HG02588 (cell line): ENCODE data around the gene TNK2.
"Not testable (repeated sequence)": the region's sequence is repeated elsewhere in the genome, so short reads cannot be mapped to it uniquely, and the experiment has no call there.

ENCODE experiments used
- ATAC-seq: cut with Tn5 transposase; IDR thresholded peaks from one replicate; pipeline ENCODE4 v1.9.1; 2021; ENCODE audit warnings: mild to moderate bottlenecking, moderate library complexity; ENCODE audit not compliant: unreplicated experiment

TNK2 gene

DNA sequence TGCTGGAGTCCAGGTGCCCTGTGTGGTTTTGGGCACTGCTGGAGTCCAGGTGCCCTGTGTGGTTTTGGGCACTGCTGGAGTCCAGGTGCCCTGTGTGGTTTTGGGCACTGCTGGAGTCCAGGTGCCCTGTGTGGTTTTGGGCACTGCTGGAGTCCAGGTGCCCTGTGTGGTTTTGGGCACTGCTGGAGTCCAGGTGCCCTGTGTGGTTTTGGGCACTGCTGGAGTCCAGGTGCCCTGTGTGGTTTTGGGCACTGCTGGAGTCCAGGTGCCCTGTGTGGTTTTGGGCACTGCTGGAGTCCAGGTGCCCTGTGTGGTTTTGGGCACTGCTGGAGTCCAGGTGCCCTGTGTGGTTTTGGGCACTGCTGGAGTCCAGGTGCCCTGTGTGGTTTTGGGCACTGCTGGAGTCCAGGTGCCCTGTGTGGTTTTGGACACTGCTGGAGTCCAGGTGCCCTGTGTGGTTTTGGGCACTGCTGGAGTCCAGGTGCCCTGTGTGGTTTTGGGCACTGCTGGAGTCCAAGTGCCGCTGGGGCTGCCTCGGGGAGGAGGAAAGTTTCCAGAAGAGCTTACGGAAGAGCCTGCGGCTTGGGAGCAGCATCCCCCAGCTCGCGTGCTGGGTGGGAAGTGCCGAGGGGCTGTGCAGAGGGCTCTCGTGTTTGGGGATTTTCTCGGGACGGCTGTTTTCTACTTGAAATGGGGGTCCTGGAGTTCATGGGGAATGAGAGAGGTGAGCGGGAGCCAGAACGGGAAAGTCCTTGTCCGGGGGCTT is 83.7 kb downstream of the TNK2 start:
- not testable (repeated sequence) for ATAC-seq

DNA sequence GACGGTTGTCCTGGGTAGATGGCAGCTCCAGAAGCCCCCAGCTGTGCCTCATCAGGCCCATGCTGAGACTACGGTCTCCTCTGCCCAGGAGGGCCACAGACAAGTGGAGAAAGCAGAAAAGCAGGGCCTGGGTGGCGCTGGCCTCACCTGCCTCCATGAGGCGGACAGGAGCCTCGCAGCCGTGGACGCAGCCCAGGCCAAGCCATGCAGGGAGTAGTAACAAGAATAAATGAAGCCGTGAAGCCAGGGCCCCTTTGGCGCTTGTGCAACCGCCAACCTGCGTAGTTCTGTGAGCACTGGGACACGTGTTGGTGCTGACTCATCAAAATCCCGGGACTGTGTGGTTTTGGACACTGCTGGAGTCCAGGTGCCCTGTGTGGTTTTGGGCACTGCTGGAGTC is 84.4 kb downstream of the TNK2 start:
- ATAC-seq = no peak

GRCh38 chr3:195823280-195823679 is 85.1 kb downstream of the TNK2 start:
- no peak for ATAC-seq

- ATAC-seq = no peak
Measured at GRCh38 chr3:195822131-195822696, 86.1 kb downstream of the TNK2 start.

GRCh38 chr3:195821403-195822130 is 86.8 kb downstream of the TNK2 start:
- no peak for ATAC-seq

DNA sequence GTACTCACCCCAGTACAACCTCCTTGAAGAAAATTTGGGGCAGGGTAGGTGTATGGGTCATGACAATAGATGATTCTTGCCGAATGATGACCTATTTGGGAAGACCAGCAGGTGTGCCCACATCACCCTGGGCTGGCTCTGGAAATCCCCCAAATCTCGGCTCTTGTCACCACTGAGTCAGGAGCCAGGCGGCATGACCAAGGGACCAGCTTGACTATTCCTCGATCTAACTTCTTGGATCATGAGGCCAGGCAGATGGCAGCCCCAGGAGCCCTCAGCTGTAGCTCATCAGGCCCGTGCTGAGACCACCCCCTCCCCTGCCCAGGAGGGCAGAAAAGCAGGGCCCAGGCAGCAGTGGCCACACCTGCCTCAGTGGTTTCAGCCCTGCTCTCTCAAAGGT is 87.5 kb downstream of the TNK2 start:
- no peak for ATAC-seq

- no peak for ATAC-seq
Measured at GRCh38 chr3:195820186-195820585, 88.2 kb downstream of the TNK2 start.

DNA sequence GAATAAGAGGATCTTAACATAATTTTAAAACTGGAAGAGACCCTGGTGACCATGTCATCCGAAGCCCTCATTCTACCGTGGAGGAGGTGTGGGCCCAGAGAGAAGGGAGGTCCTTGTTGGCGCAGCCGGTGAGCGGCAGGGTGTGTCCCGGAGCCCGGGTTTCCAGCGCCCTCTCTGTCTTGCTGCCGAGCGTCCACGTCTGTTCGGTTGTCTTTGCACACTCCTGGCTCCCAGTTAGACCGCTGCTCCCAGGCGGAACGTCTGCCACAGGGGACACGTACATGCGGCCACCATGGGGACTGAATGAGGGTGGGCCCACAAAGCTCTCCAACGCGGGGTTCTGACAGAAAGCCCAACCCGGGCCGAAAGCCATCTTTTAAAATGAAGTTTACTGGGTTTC is 90.0 kb downstream of the TNK2 start:
- ATAC-seq = no peak

- ATAC-seq = no peak
Measured at GRCh38 chr3:195817578-195818135, 90.7 kb downstream of the TNK2 start.

- ATAC-seq = not testable (repeated sequence)
Measured at GRCh38 chr3:195816276-195816913, 92.0 kb downstream of the TNK2 start.

GRCh38 chr3:195815169-195815771 is 93.1 kb downstream of the TNK2 start:
- no peak for ATAC-seq

- ATAC-seq = no peak
Measured at GRCh38 chr3:195813916-195814640, 94.3 kb downstream of the TNK2 start.
